SHP77 (cell line): Measurements from ENCODE around the gene AADACL4.
"Not testable (repeated sequence)": the region's sequence is repeated elsewhere in the genome, so short reads cannot be mapped to it uniquely, and the experiment has no call there.

Experiments used
- DNase-seq, 2 experiments: peaks; one replicate each; lab custom pipeline; 2025; lab: John Stamatoyannopoulos, UW

Gene AADACL4

GRCh38 chr1:12629985-12630760 lies 13.7 kb upstream of the AADACL4 start:
- DNase-seq, result peak in 1 of 2 experiments; percentile 24

GRCh38 chr1:12630946-12631530 lies 12.8 kb upstream of the AADACL4 start:
- DNase-seq, result peak in 1 of 2 experiments; percentile 50

GRCh38 chr1:12631571-12631970 lies 12.3 kb upstream of the AADACL4 start:
- DNase-seq, result peak in 1 of 2 experiments; percentile 41

GRCh38 chr1:12634156-12634555 lies 9.7 kb upstream of the AADACL4 start:
- DNase-seq, result peak in 1 of 2 experiments; percentile 35

- no peak for DNase-seq
Observed at GRCh38 chr1:12634696-12635202, 9.1 kb upstream of the AADACL4 start.

- DNase-seq, result no peak
Observed at GRCh38 chr1:12636098-12636950, 7.6 kb upstream of the AADACL4 start.

GRCh38 chr1:12637693-12638092 lies 6.2 kb upstream of the AADACL4 start:
- no peak for DNase-seq

GRCh38 chr1:12640237-12640957 lies 3.5 kb upstream of the AADACL4 start:
- no peak for DNase-seq

GRCh38 chr1:12640958-12641272 lies 3.0 kb upstream of the AADACL4 start:
- no peak for DNase-seq

GRCh38 chr1:12643079-12643478 lies 806 bp upstream of the AADACL4 start:
- no peak for DNase-seq

GRCh38 chr1:12644237-12644636 lies 352 bp downstream of the AADACL4 start:
- DNase-seq, result no peak

- no peak for DNase-seq
Observed at GRCh38 chr1:12644829-12645228, 944 bp downstream of the AADACL4 start.

GRCh38 chr1:12645401-12645800 lies 1.5 kb downstream of the AADACL4 start:
- DNase-seq, result not testable (repeated sequence)

GRCh38 chr1:12648741-12649140 lies 4.9 kb downstream of the AADACL4 start:
- no peak for DNase-seq

GRCh38 chr1:12649971-12650421 lies 6.1 kb downstream of the AADACL4 start:
- DNase-seq, result no peak

- peak in 1 of 2 experiments; percentile 38 for DNase-seq
Observed at GRCh38 chr1:12654004-12654567, 10.2 kb downstream of the AADACL4 start.

GRCh38 chr1:12654657-12655056 lies 10.8 kb downstream of the AADACL4 start:
- peak in 1 of 2 experiments; percentile 2 for DNase-seq

GRCh38 chr1:12656575-12656974 lies 12.7 kb downstream of the AADACL4 start:
- no peak for DNase-seq

- DNase-seq, result no peak
Observed at GRCh38 chr1:12657060-12657884, 13.4 kb downstream of the AADACL4 start.

- DNase-seq, result not testable (repeated sequence)
Observed at GRCh38 chr1:12657885-12658512, 14.1 kb downstream of the AADACL4 start.
